PC-9 (cell line): ENCODE data around the gene RARS2.

Experiments used
- EZH2 ChIP-seq: fragments of 200-600 bp; sonication (generic); IDR thresholded peaks from 2 replicates; pipeline ENCODE4 v1.8.0; 2017; ENCODE audit warnings: antibody characterized with exemption, low read depth
- TF ChIP-seq, protein P1 (sequence below): fragments of 200-600 bp; sonication (generic); conservative IDR thresholded peaks from 2 replicates; pipeline ENCODE4 v1.6.1; 2017; ENCODE audit warnings: mixed run types, antibody characterized with exemption, mild to moderate bottlenecking, moderate library complexity

DNA sequence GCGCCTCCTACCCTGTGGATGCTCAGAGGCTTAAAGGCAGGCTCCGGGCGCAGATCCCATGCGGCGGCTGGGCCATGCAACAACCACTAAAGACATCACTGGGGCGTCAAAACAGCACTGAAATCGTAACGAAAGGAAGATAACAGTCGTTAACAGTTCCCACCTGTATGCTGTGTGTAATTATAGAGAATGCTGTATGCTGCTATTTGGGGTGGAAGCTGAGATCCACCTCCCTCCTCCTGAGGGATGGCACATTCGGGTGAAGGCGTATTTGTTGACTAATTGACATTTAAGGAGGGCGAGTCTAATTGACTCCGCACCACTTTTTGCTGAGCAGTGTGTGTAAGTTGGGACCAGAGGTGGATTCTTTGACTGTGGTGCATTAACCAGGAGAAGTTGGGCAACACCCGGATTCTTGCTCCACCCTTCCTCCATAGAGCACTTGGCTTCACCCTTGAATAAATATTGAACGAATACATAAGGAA is 116.3 kb downstream of the RARS2 start:
- TF ChIP-seq, protein P1, sequence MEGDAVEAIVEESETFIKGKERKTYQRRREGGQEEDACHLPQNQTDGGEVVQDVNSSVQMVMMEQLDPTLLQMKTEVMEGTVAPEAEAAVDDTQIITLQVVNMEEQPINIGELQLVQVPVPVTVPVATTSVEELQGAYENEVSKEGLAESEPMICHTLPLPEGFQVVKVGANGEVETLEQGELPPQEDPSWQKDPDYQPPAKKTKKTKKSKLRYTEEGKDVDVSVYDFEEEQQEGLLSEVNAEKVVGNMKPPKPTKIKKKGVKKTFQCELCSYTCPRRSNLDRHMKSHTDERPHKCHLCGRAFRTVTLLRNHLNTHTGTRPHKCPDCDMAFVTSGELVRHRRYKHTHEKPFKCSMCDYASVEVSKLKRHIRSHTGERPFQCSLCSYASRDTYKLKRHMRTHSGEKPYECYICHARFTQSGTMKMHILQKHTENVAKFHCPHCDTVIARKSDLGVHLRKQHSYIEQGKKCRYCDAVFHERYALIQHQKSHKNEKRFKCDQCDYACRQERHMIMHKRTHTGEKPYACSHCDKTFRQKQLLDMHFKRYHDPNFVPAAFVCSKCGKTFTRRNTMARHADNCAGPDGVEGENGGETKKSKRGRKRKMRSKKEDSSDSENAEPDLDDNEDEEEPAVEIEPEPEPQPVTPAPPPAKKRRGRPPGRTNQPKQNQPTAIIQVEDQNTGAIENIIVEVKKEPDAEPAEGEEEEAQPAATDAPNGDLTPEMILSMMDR = no peak
- no peak for TF ChIP-seq EZH2
